Progenitor cell of endocrine pancreas (in vitro differentiated cells): ENCODE measurements around the gene HOXA10. TPM values are rescaled to one million over a fixed set of nuclear protein-coding genes. Genes with fewer than 3 reads are reported as not detected.

ENCODE experiments used
- DNase-seq: peaks from one replicate; pipeline ENCODE4 v3.0.0; 2021; ENCODE audit warnings: low spot score; ENCODE audit not compliant: unreplicated experiment
- H3K27ac Mint-ChIP-seq: 2 replicates; pipeline ENCODE4 v1.8.0; 2021; ENCODE audit warnings: mild to moderate bottlenecking, moderate library complexity, mixed read lengths
- H3K27me3 Mint-ChIP-seq: 2 replicates; pipeline ENCODE4 v1.8.0; 2021; ENCODE audit warnings: mixed read lengths
- H3K36me3 Mint-ChIP-seq: 2 replicates; pipeline ENCODE4 v1.8.0; 2022; ENCODE audit warnings: mixed read lengths; ENCODE audit not compliant: insufficient read depth
- H3K4me1 Mint-ChIP-seq: 2 replicates; pipeline ENCODE4 v1.8.0; 2021; ENCODE audit warnings: low read depth, mixed read lengths
- H3K4me3 Mint-ChIP-seq: 2 replicates; pipeline ENCODE4 v1.8.0; 2021; ENCODE audit warnings: low read depth, mild to moderate bottlenecking, moderate library complexity, mixed read lengths
- H3K9me3 Mint-ChIP-seq: 2 replicates; pipeline ENCODE4 v1.8.0; 2021; ENCODE audit warnings: low read depth, mixed read lengths
- CTCF ChIP-seq: fragments of 200-600 bp; sonication (generic); IDR thresholded peaks from one replicate; pipeline ENCODE4 v1.5.0; 2021; ENCODE audit warnings: antibody characterized with exemption, mild to moderate bottlenecking; ENCODE audit not compliant: unreplicated experiment
- total RNA-seq: library from RNA; stranded (reverse); gene quantifications from 2 replicates; pipeline ENCODE4 v1.2.1, GENCODE V29; 2021

HOXA10 gene
- total RNA-seq, 1 donor from 2014 or later: not detected

- no peaks in the 10 kb centered on the region for H3K9me3 Mint-ChIP-seq
- no peak for TF ChIP-seq CTCF
- H3K27ac Mint-ChIP-seq: peak overlapping the region; percentile 46
- peaks cover 76% of the 10 kb centered on the region for H3K4me1 Mint-ChIP-seq
- H3K27me3 Mint-ChIP-seq: peaks cover 4% of the 10 kb centered on the region
- peak overlapping the region; percentile 1 for H3K4me3 Mint-ChIP-seq
- peaks cover 4% of the 10 kb centered on the region for H3K36me3 Mint-ChIP-seq
- DNase-seq: no peak
These were observed 36.3 kb downstream of the HOXA10 start for GRCh38 chr7:27137640-27138315.

GRCh38 chr7:27134392-27134791 is 39.7 kb downstream of the HOXA10 start:
- no peaks in the 10 kb centered on the region for H3K36me3 Mint-ChIP-seq
- no peaks in the 10 kb centered on the region for H3K9me3 Mint-ChIP-seq
- H3K4me1 Mint-ChIP-seq: peaks cover 73% of the 10 kb centered on the region
- TF ChIP-seq CTCF: no peak
- DNase-seq: no peak
- peak overlapping the region; percentile 62 for H3K4me3 Mint-ChIP-seq
- peaks cover 4% of the 10 kb centered on the region for H3K27me3 Mint-ChIP-seq
- H3K27ac Mint-ChIP-seq: peak overlapping the region; percentile 97

- Mint-ChIP-seq H3K27me3 (peaks cover 4% of the 10 kb centered on the region), H3K27ac (peak overlapping the region; percentile 97), H3K4me3 (peak overlapping the region; percentile 62), H3K36me3 (peaks cover 2% of the 10 kb centered on the region), H3K4me1 (peaks cover 76% of the 10 kb centered on the region), H3K9me3 (no peaks in the 10 kb centered on the region)
- TF ChIP-seq CTCF: no peak
- no peak for DNase-seq
These were observed 40.5 kb downstream of the HOXA10 start for GRCh38 chr7:27133409-27134231.

GRCh38 chr7:27132978-27133377 is 41.1 kb downstream of the HOXA10 start:
- TF ChIP-seq CTCF: no peak
- Mint-ChIP-seq H3K4me3 (peak overlapping the region; percentile 62), H3K27ac (peak overlapping the region; percentile 97), H3K27me3 (peaks cover 4% of the 10 kb centered on the region), H3K36me3 (peaks cover 4% of the 10 kb centered on the region), H3K4me1 (peaks cover 75% of the 10 kb centered on the region), H3K9me3 (no peaks in the 10 kb centered on the region)
- DNase-seq: no peak

- peaks cover 75% of the 10 kb centered on the region for H3K4me1 Mint-ChIP-seq
- no peaks in the 10 kb centered on the region for H3K9me3 Mint-ChIP-seq
- no peak for TF ChIP-seq CTCF
- H3K27me3 Mint-ChIP-seq: no peaks in the 10 kb centered on the region
- no peak for DNase-seq
- peak overlapping the region; percentile 37 for H3K4me3 Mint-ChIP-seq
- no peak overlapping the region for H3K27ac Mint-ChIP-seq
- H3K36me3 Mint-ChIP-seq: peaks cover 4% of the 10 kb centered on the region
These were observed 41.9 kb downstream of the HOXA10 start for GRCh38 chr7:27132214-27132613.
